ENCODE results near the gene RNF166.

The RNF166 gene

GRCh38 chr16:88739139-88739976, 33.1 kb upstream of the RNF166 start:
- DNase-seq: no peak

GRCh38 chr16:88738151-88739084, 32.2 kb upstream of the RNF166 start:
- no peak for DNase-seq

- DNase-seq: peak; percentile 80 to 86 (median 82)
These were observed 31.3 kb upstream of the RNF166 start for GRCh38 chr16:88737298-88738150.

GRCh38 chr16:88736496-88736895, 30.3 kb upstream of the RNF166 start:
- DNase-seq: no peak

- no peak for DNase-seq
These were observed 29.9 kb upstream of the RNF166 start for GRCh38 chr16:88736088-88736487.

- DNase-seq: no peak
These were observed 29.4 kb upstream of the RNF166 start for GRCh38 chr16:88735616-88736015.

- no peak for DNase-seq
These were observed 28.9 kb upstream of the RNF166 start for GRCh38 chr16:88735121-88735520.

- DNase-seq: no peak
These were observed 28.1 kb upstream of the RNF166 start for GRCh38 chr16:88734361-88734728.

- no peak for DNase-seq
These were observed 27.6 kb upstream of the RNF166 start for GRCh38 chr16:88733630-88734360.

GRCh38 chr16:88732961-88733294, 26.7 kb upstream of the RNF166 start:
- DNase-seq: no peak

- no peak for DNase-seq
These were observed 26.2 kb upstream of the RNF166 start for GRCh38 chr16:88732172-88732960.

GRCh38 chr16:88731699-88732098, 25.5 kb upstream of the RNF166 start:
- no peak for DNase-seq

- DNase-seq: no peak
These were observed 24.7 kb upstream of the RNF166 start for GRCh38 chr16:88730632-88731607.

GRCh38 chr16:88727871-88728270, 21.7 kb upstream of the RNF166 start:
- DNase-seq: no peak

GRCh38 chr16:88726981-88727380, 20.8 kb upstream of the RNF166 start:
- DNase-seq: no peak

- DNase-seq: no peak
These were observed 20.2 kb upstream of the RNF166 start for GRCh38 chr16:88726408-88726749.

GRCh38 chr16:88725609-88726407, 19.6 kb upstream of the RNF166 start:
- DNase-seq: no peak

GRCh38 chr16:88724855-88725555, 18.8 kb upstream of the RNF166 start:
- DNase-seq: no peak

- DNase-seq: no peak
These were observed 17.7 kb upstream of the RNF166 start for GRCh38 chr16:88723911-88724310.

Measured in suppressor macrophage (primary cell).